DMS 273 (cell line): ENCODE results near the gene ZNF639.
"Not testable (repeated sequence)": the region's sequence is repeated elsewhere in the genome, so short reads cannot be mapped to it uniquely, and the experiment has no call there.

Source experiments
- DNase-seq: peaks from one replicate; lab custom pipeline; 2025; ENCODE audit not compliant: unreplicated experiment; lab: John Stamatoyannopoulos, UW

The ZNF639 gene

GRCh38 chr3:179322286-179323196 lies at the start of gene ZNF639:
Gene ZNF639, plus strand, starts transcription at chr3:179323031. Its CDS starts 5,263 bp downstream, at chr3:179328294.
- peak; percentile 99 for DNase-seq

GRCh38 chr3:179274434-179274833 lies 48.4 kb upstream of the ZNF639 start:
- not testable (repeated sequence) for DNase-seq

DNA sequence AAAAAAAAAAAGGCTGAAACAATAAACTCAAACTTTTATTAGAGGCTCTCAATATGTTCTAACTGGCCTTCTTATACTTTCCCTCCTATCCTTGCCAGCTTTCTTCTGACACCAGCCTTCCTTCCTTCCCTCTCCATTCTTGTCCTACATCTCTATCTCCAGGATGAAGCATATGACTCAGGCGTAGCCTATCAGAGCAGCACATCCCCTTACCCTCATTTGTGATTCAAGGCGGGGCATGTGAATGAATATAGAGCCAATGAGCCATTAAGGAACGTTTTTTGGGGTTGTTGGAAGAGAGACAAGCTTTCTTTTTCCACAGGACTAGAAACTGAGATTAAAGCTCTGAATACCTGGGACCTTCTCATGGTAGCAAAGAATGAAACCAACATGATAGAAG lies 46.8 kb upstream of the ZNF639 start:
- DNase-seq: no peak

GRCh38 chr3:179276743-179277142 lies 46.1 kb upstream of the ZNF639 start:
- DNase-seq: no peak

GRCh38 chr3:179278151-179278550 lies 44.7 kb upstream of the ZNF639 start:
- no peak for DNase-seq

GRCh38 chr3:179278932-179279693 lies 43.7 kb upstream of the ZNF639 start:
- DNase-seq: no peak

GRCh38 chr3:179279837-179280236 lies 43.0 kb upstream of the ZNF639 start:
- no peak for DNase-seq

DNA sequence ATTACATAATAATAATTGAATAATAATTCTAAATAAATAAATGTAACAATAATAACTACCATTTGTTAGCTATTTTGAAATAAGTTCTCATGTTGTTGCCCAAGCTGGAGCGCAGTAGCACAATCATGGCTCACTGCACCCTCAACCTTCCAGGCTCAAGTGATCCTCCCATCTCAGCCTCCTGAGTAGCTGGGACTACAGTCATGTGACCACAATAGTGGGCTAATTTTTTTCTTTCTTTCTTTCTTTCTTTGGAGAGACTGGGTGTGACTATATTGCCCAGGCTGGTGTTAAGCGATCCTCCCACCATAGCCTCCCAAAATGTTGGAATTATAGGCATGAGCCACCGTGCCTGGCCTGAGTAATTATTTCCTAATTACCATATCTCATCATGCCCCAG lies 41.0 kb upstream of the ZNF639 start:
- no peak for DNase-seq

GRCh38 chr3:179286331-179286730 lies 36.5 kb upstream of the ZNF639 start:
- no peak for DNase-seq

GRCh38 chr3:179288845-179289244 lies 34.0 kb upstream of the ZNF639 start:
- no peak for DNase-seq

- DNase-seq: no peak
These were observed 33.5 kb upstream of the ZNF639 start for GRCh38 chr3:179289295-179289694.

DNA sequence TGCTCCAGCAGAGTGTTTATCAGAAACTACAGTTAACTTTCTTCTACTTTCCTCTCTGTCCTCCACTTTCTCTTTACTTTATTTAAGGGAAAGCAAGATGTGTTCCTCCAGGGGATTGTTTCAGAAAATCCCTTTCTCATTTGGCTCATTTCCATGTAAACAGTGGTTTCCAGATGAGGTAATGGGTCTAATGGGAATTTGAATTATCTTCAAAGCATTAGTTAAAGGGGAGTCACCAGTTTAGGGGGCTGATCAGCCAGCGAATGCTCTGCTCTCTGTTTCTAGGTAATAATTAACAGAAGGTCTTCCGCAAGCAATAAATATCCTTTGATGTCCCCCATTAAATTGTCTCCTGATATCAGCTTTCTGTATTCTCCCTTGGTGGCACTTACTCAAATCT lies 30.4 kb upstream of the ZNF639 start:
- no peak for DNase-seq

DNA sequence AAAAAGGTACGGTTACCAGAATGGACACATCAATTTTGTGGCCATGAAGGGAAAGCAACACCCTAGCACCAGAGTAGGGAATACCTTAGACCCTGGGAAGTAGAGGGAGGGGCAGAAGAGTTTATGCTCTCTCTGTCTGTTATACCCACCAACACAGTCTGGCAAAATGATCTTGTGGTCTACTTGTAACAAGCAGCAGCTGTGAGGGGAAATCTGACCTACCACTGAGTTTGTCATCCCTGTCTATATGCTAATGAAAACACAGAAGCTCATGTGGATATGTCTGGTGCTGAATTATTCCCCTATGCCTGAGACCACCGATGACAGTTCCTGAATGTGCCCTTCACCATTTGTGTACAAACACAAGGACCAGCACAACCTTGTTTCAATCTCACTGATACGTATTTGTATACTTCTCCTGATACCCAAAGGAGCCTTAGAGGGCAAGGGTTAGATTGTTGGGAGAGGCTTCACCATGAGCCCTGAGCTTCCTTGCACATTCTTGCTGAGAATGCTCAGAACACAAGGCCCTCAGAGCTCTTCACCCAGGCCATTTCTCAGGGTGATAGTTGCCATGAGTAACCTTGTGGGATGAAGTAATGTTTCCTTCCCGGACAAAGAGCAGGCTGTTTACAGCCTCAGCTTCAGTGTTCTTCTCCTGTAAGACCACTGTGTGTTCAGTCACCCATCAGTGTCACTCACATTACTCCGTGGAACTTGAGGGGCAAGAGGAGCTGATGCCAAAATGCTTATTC lies 24.7 kb upstream of the ZNF639 start:
- DNase-seq: peak; percentile 11

DNA sequence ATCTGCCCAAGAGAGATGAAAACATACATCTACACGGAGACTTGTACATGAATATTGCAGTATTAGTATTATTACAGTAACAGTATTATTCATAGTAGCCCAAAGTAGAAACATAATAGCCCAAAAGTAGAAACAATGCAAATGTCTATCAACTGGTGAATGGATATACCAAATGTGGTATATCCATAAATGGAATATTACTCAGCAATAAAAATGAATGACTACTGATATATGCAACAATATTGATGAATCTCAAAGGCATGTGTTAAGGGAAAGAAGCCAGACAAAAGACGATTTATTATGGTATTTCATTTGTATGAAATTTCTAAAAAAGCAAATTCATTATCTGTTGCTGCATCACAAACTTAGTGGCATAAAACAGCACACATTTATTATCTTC lies 23.5 kb upstream of the ZNF639 start:
- no peak for DNase-seq

GRCh38 chr3:179299999-179300613 lies 22.7 kb upstream of the ZNF639 start:
- no peak for DNase-seq

GRCh38 chr3:179301645-179302044 lies 21.2 kb upstream of the ZNF639 start:
- DNase-seq: no peak

DNA sequence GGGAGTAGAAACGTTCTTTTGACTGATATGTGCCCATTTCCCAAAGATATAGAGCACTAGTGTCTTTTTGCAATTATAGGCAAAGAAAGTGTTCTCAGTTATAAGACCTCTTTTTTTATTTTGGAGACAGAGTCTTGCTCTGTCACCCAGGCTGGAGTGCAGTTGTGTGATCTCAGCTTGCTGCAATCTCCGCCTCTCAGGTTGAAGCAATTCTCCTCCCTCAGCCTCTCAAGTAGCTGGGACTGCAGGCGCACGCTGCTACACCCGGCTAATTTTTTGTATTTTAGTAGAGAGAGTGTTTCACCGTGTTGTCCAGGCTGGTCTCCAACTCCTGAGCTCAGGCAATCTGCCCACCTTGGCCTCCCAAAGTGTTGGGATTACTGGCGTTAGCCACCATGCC lies 20.7 kb upstream of the ZNF639 start:
- no peak for DNase-seq

GRCh38 chr3:179304605-179305004 lies 18.2 kb upstream of the ZNF639 start:
- DNase-seq: no peak

GRCh38 chr3:179307362-179307761 lies 15.5 kb upstream of the ZNF639 start:
- not testable (repeated sequence) for DNase-seq

GRCh38 chr3:179308001-179308400 lies 14.8 kb upstream of the ZNF639 start:
- no peak for DNase-seq
